ENCODE measurements around the gene LAYN.

LAYN gene

GRCh38 chr11:111521135-111521534 lies 19.4 kb upstream of the LAYN start:
- TF ChIP-seq CTCF (conservative IDR thresholded peaks at IDR 0.05; ENCODE audit: control insufficient read depth, insufficient read depth, low read depth, low read length), result no peak
- no peak for DNase-seq (ENCODE audit: low read depth)

GRCh38 chr11:111522426-111522825 lies 18.1 kb upstream of the LAYN start:
- H3K4me3 ChIP-seq (ENCODE audit: control insufficient read depth, low read depth, low read length), result no peak overlapping the region
- TF ChIP-seq CTCF (conservative IDR thresholded peaks at IDR 0.05; ENCODE audit: control insufficient read depth, insufficient read depth, low read depth, low read length), result no peak
- DNase-seq (ENCODE audit: low read depth), result no peak

More at GRCh38 chr11:111521135-111521534, 19.4 kb upstream of the LAYN start:
- H3K4me3 ChIP-seq (ENCODE audit: control insufficient read depth, low read depth, low read length), result no peak overlapping the region

GRCh38 chr11:111523343-111523742 lies 17.2 kb upstream of the LAYN start:
- no peak for DNase-seq (ENCODE audit: low read depth)
- TF ChIP-seq CTCF (conservative IDR thresholded peaks at IDR 0.05; ENCODE audit: control insufficient read depth, insufficient read depth, low read depth, low read length), result no peak
- H3K4me3 ChIP-seq (ENCODE audit: control insufficient read depth, low read depth, low read length), result no peak overlapping the region

GRCh38 chr11:111524056-111524455 lies 16.5 kb upstream of the LAYN start:
- H3K4me3 ChIP-seq (ENCODE audit: control insufficient read depth, low read depth, low read length), result no peak overlapping the region
- no peak for DNase-seq (ENCODE audit: low read depth)
- no peak for TF ChIP-seq CTCF (conservative IDR thresholded peaks at IDR 0.05; ENCODE audit: control insufficient read depth, insufficient read depth, low read depth, low read length)

GRCh38 chr11:111525456-111525855 lies 15.1 kb upstream of the LAYN start:
- no peak for DNase-seq (ENCODE audit: low read depth)
- TF ChIP-seq CTCF (conservative IDR thresholded peaks at IDR 0.05; ENCODE audit: control insufficient read depth, insufficient read depth, low read depth, low read length), result no peak

GRCh38 chr11:111526501-111526900 lies 14.0 kb upstream of the LAYN start:
- TF ChIP-seq CTCF (conservative IDR thresholded peaks at IDR 0.05; ENCODE audit: control insufficient read depth, insufficient read depth, low read depth, low read length), result no peak
- no peak overlapping the region for H3K4me3 ChIP-seq (ENCODE audit: control insufficient read depth, low read depth, low read length)
- peak; percentile 72 for DNase-seq (ENCODE audit: low read depth)

More at GRCh38 chr11:111525456-111525855, 15.1 kb upstream of the LAYN start:
- H3K4me3 ChIP-seq (ENCODE audit: control insufficient read depth, low read depth, low read length), result no peak overlapping the region

- no peak for DNase-seq (ENCODE audit: low read depth)
- TF ChIP-seq CTCF (conservative IDR thresholded peaks at IDR 0.05; ENCODE audit: control insufficient read depth, insufficient read depth, low read depth, low read length), result no peak
- H3K4me3 ChIP-seq (ENCODE audit: control insufficient read depth, low read depth, low read length), result no peak overlapping the region
These were observed 13.2 kb upstream of the LAYN start for GRCh38 chr11:111527279-111527678.
